ENCODE data around the gene GLI2.

The GLI2 gene

GRCh38 chr2:120769787-120770120, 34.1 kb downstream of the GLI2 start:
- no peaks in the 10 kb centered on the region for H3K36me3 ChIP-seq (ENCODE audit: insufficient read depth, low read length)
- H3K4me1 ChIP-seq (ENCODE audit: control insufficient read depth, insufficient read depth, low read length), result peaks cover 62% of the 10 kb centered on the region
- H3K27me3 ChIP-seq (ENCODE audit: control insufficient read depth, insufficient read depth, low read length), result no peaks in the 10 kb centered on the region
- no peak overlapping the region for H3K4me2 ChIP-seq (ENCODE audit: low read length)
- H3K9ac ChIP-seq (ENCODE audit: low read depth, low read length), result no peak overlapping the region
- H3K4me3 ChIP-seq (ENCODE audit: low read length), result no peak overlapping the region
- H3K9me3 ChIP-seq (replicated peaks; ENCODE audit: low read length), result no peaks in the 10 kb centered on the region

GRCh38 chr2:120770176-120770575, 34.5 kb downstream of the GLI2 start:
- H3K4me2 ChIP-seq (ENCODE audit: low read length), result no peak overlapping the region

GRCh38 chr2:120770641-120771040, 35.0 kb downstream of the GLI2 start:
- Histone ChIP-seq H3K4me3 (ENCODE audit: low read length) (no peak overlapping the region), H3K27me3 (ENCODE audit: control insufficient read depth, insufficient read depth, low read length) (no peaks in the 10 kb centered on the region), H3K9me3 (replicated peaks; ENCODE audit: low read length) (no peaks in the 10 kb centered on the region), H3K4me2 (ENCODE audit: low read length) (peak overlapping the region; percentile 54), H3K9ac (ENCODE audit: low read depth, low read length) (peak overlapping the region; percentile 55), H3K36me3 (ENCODE audit: insufficient read depth, low read length) (no peaks in the 10 kb centered on the region), H3K4me1 (ENCODE audit: control insufficient read depth, insufficient read depth, low read length) (peaks cover 53% of the 10 kb centered on the region)

More at GRCh38 chr2:120770176-120770575, 34.5 kb downstream of the GLI2 start:
- H3K36me3 ChIP-seq (ENCODE audit: insufficient read depth, low read length), result no peaks in the 10 kb centered on the region
- no peaks in the 10 kb centered on the region for H3K9me3 ChIP-seq (replicated peaks; ENCODE audit: low read length)
- H3K4me1 ChIP-seq (ENCODE audit: control insufficient read depth, insufficient read depth, low read length), result peaks cover 57% of the 10 kb centered on the region
- H3K9ac ChIP-seq (ENCODE audit: low read depth, low read length), result no peak overlapping the region
- H3K27me3 ChIP-seq (ENCODE audit: control insufficient read depth, insufficient read depth, low read length), result no peaks in the 10 kb centered on the region
- no peak overlapping the region for H3K4me3 ChIP-seq (ENCODE audit: low read length)

GRCh38 chr2:120771111-120771780, 35.6 kb downstream of the GLI2 start:
- Histone ChIP-seq H3K9me3 (replicated peaks; ENCODE audit: low read length) (no peaks in the 10 kb centered on the region), H3K9ac (ENCODE audit: low read depth, low read length) (peak overlapping the region; percentile 55), H3K4me1 (ENCODE audit: control insufficient read depth, insufficient read depth, low read length) (peaks cover 47% of the 10 kb centered on the region), H3K4me3 (ENCODE audit: low read length) (peak overlapping the region; percentile 51), H3K36me3 (ENCODE audit: insufficient read depth, low read length) (no peaks in the 10 kb centered on the region), H3K27me3 (ENCODE audit: control insufficient read depth, insufficient read depth, low read length) (no peaks in the 10 kb centered on the region), H3K4me2 (ENCODE audit: low read length) (peak overlapping the region; percentile 54)

GRCh38 chr2:120771781-120772208, 36.1 kb downstream of the GLI2 start:
- Histone ChIP-seq H3K9ac (ENCODE audit: low read depth, low read length) (peak overlapping the region; percentile 22), H3K4me1 (ENCODE audit: control insufficient read depth, insufficient read depth, low read length) (peaks cover 41% of the 10 kb centered on the region), H3K9me3 (replicated peaks; ENCODE audit: low read length) (no peaks in the 10 kb centered on the region), H3K36me3 (ENCODE audit: insufficient read depth, low read length) (no peaks in the 10 kb centered on the region), H3K4me3 (ENCODE audit: low read length) (no peak overlapping the region), H3K27me3 (ENCODE audit: control insufficient read depth, insufficient read depth, low read length) (no peaks in the 10 kb centered on the region), H3K4me2 (ENCODE audit: low read length) (peak overlapping the region; percentile 54)

- peak overlapping the region; percentile 54 for H3K4me2 ChIP-seq (ENCODE audit: low read length)
- H3K27me3 ChIP-seq (ENCODE audit: control insufficient read depth, insufficient read depth, low read length), result no peaks in the 10 kb centered on the region
- no peaks in the 10 kb centered on the region for H3K36me3 ChIP-seq (ENCODE audit: insufficient read depth, low read length)
- H3K4me1 ChIP-seq (ENCODE audit: control insufficient read depth, insufficient read depth, low read length), result peaks cover 37% of the 10 kb centered on the region
- H3K9me3 ChIP-seq (replicated peaks; ENCODE audit: low read length), result no peaks in the 10 kb centered on the region
- no peak overlapping the region for H3K9ac ChIP-seq (ENCODE audit: low read depth, low read length)
- H3K4me3 ChIP-seq (ENCODE audit: low read length), result no peak overlapping the region
Measured at GRCh38 chr2:120772261-120772660, 36.6 kb downstream of the GLI2 start.

GRCh38 chr2:120773186-120773800, 37.6 kb downstream of the GLI2 start:
- no peaks in the 10 kb centered on the region for H3K9me3 ChIP-seq (replicated peaks; ENCODE audit: low read length)
- H3K27me3 ChIP-seq (ENCODE audit: control insufficient read depth, insufficient read depth, low read length), result no peaks in the 10 kb centered on the region
- no peak overlapping the region for H3K4me2 ChIP-seq (ENCODE audit: low read length)
- no peak overlapping the region for H3K9ac ChIP-seq (ENCODE audit: low read depth, low read length)
- H3K4me1 ChIP-seq (ENCODE audit: control insufficient read depth, insufficient read depth, low read length), result peaks cover 41% of the 10 kb centered on the region
- no peaks in the 10 kb centered on the region for H3K36me3 ChIP-seq (ENCODE audit: insufficient read depth, low read length)
- no peak overlapping the region for H3K4me3 ChIP-seq (ENCODE audit: low read length)

GRCh38 chr2:120774557-120775160, 39.0 kb downstream of the GLI2 start:
- no peak overlapping the region for H3K4me2 ChIP-seq (ENCODE audit: low read length)
- H3K4me3 ChIP-seq (ENCODE audit: low read length), result no peak overlapping the region
- no peak overlapping the region for H3K9ac ChIP-seq (ENCODE audit: low read depth, low read length)
- no peaks in the 10 kb centered on the region for H3K9me3 ChIP-seq (replicated peaks; ENCODE audit: low read length)
- H3K36me3 ChIP-seq (ENCODE audit: insufficient read depth, low read length), result no peaks in the 10 kb centered on the region
- peaks cover 55% of the 10 kb centered on the region for H3K4me1 ChIP-seq (ENCODE audit: control insufficient read depth, insufficient read depth, low read length)
- H3K27me3 ChIP-seq (ENCODE audit: control insufficient read depth, insufficient read depth, low read length), result no peaks in the 10 kb centered on the region

- H3K4me1 ChIP-seq (ENCODE audit: control insufficient read depth, insufficient read depth, low read length), result peaks cover 58% of the 10 kb centered on the region
Measured at GRCh38 chr2:120775194-120775593, 39.5 kb downstream of the GLI2 start.

GRCh38 chr2:120775801-120776589, 40.3 kb downstream of the GLI2 start:
- H3K4me1 ChIP-seq (ENCODE audit: control insufficient read depth, insufficient read depth, low read length), result peaks cover 56% of the 10 kb centered on the region
- no peak overlapping the region for H3K4me2 ChIP-seq (ENCODE audit: low read length)
- no peak overlapping the region for H3K9ac ChIP-seq (ENCODE audit: low read depth, low read length)
- no peaks in the 10 kb centered on the region for H3K27me3 ChIP-seq (ENCODE audit: control insufficient read depth, insufficient read depth, low read length)
- no peak overlapping the region for H3K4me3 ChIP-seq (ENCODE audit: low read length)
- no peaks in the 10 kb centered on the region for H3K9me3 ChIP-seq (replicated peaks; ENCODE audit: low read length)
- H3K36me3 ChIP-seq (ENCODE audit: insufficient read depth, low read length), result no peaks in the 10 kb centered on the region

More at GRCh38 chr2:120775194-120775593, 39.5 kb downstream of the GLI2 start:
- Histone ChIP-seq H3K9ac (ENCODE audit: low read depth, low read length) (no peak overlapping the region), H3K9me3 (replicated peaks; ENCODE audit: low read length) (no peaks in the 10 kb centered on the region), H3K4me2 (ENCODE audit: low read length) (no peak overlapping the region), H3K27me3 (ENCODE audit: control insufficient read depth, insufficient read depth, low read length) (no peaks in the 10 kb centered on the region), H3K36me3 (ENCODE audit: insufficient read depth, low read length) (no peaks in the 10 kb centered on the region), H3K4me3 (ENCODE audit: low read length) (no peak overlapping the region)

GRCh38 chr2:120776649-120777048, 41.0 kb downstream of the GLI2 start:
- no peak overlapping the region for H3K4me2 ChIP-seq (ENCODE audit: low read length)
- no peaks in the 10 kb centered on the region for H3K27me3 ChIP-seq (ENCODE audit: control insufficient read depth, insufficient read depth, low read length)
- peaks cover 49% of the 10 kb centered on the region for H3K4me1 ChIP-seq (ENCODE audit: control insufficient read depth, insufficient read depth, low read length)

More at GRCh38 chr2:120776649-120777048, 41.0 kb downstream of the GLI2 start:
- Histone ChIP-seq H3K9me3 (replicated peaks; ENCODE audit: low read length) (no peaks in the 10 kb centered on the region), H3K36me3 (ENCODE audit: insufficient read depth, low read length) (no peaks in the 10 kb centered on the region), H3K9ac (ENCODE audit: low read depth, low read length) (no peak overlapping the region), H3K4me3 (ENCODE audit: low read length) (no peak overlapping the region)
